Measurements from ENCODE around the gene CARM1.

The CARM1 gene

DNA sequence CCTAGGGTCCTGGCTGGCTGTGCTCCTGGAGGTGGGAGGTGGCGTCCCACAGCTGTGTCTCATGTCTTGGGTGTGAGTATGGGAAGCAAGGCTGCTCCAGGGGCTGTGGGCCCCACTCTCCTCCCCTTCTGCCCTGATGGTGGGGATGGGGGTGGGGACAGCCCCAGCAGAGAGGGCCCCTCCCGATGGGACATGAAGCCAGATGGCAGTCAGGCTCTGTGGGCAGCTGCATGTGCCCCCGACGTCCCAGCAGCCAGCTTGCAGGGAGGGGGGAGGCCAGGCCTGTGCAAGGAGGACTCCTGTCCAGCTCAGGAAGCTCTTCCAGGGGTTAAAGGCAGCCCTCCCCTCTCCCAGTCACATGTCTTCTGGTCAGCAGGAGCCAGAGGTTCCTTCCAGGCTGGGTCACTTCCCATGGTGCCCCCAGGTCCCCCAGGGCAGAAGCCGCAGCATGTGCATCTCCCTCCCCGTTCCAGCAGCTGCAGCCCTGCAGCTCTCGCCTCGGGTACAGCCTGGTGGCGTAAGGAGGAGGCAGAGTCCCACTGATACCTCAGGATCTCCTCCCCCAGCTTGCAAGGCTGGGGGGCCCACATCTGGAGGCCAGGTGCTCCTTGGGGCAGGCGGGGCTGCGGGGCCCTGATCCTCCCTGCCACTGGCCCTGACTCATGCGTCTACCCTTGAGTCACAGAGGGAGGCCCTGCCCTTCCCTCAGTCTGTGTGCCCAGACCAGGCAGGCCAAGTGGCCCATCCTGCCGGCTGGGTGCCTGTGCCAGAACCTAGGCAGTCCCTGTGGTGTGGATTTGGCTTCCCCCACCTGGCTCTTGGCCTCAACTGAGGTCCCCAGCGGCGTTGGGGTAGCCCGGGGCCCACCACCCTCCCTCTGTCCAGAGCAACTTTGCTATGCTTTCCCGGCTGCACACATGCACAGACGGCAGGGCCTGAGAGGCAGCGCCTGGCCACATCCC lies 44.1 kb downstream of the CARM1 start:
- TF ChIP-seq CTCF (IDR thresholded peaks at IDR 0.05; ENCODE audit: extremely low read depth, missing control alignments): no peak
- no peak for DNase-seq (ENCODE audit: low spot score)

- no peak for TF ChIP-seq CTCF (IDR thresholded peaks at IDR 0.05; ENCODE audit: extremely low read depth, missing control alignments)
- no peak for DNase-seq (ENCODE audit: low spot score)
Measured at GRCh38 chr19:10916602-10917001, 45.2 kb downstream of the CARM1 start.

- TF ChIP-seq CTCF (IDR thresholded peaks at IDR 0.05; ENCODE audit: extremely low read depth, missing control alignments): no peak
- no peak for DNase-seq (ENCODE audit: low spot score)
Measured at GRCh38 chr19:10918359-10918758, 47.0 kb downstream of the CARM1 start.

GRCh38 chr19:10919352-10920287 lies 48.3 kb downstream of the CARM1 start:
- TF ChIP-seq CTCF (IDR thresholded peaks at IDR 0.05; ENCODE audit: extremely low read depth, missing control alignments): no peak
- no peak for DNase-seq (ENCODE audit: low spot score)

DNA sequence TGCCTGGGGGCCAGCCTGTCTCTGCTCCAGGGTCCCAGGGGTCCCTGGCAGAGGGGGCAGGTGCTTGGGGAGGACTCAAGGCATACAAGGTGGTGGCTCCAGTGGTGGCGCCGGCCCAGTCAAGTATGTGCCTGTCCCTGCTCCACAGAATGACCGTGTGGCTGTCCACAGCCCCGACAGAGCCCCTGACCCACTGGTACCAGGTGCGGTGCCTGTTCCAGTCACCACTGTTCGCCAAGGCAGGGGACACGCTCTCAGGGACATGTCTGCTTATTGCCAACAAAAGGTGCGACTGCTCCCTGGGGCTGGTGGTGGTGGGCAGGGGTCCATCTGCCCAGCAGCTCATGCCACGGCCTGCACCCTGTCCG lies 48.9 kb downstream of the CARM1 start:
- no peak for DNase-seq (ENCODE audit: low spot score)
- TF ChIP-seq CTCF (IDR thresholded peaks at IDR 0.05; ENCODE audit: extremely low read depth, missing control alignments): no peak

- DNase-seq (ENCODE audit: low spot score): no peak
- TF ChIP-seq CTCF (IDR thresholded peaks at IDR 0.05; ENCODE audit: extremely low read depth, missing control alignments): no peak
Measured at GRCh38 chr19:10920781-10921180, 49.4 kb downstream of the CARM1 start.
